Measurements from ENCODE around the gene NXPH4.

- TF ChIP-seq POLR2A (IDR thresholded peaks at IDR 0.05): no peak
- TF ChIP-seq, protein P1, sequence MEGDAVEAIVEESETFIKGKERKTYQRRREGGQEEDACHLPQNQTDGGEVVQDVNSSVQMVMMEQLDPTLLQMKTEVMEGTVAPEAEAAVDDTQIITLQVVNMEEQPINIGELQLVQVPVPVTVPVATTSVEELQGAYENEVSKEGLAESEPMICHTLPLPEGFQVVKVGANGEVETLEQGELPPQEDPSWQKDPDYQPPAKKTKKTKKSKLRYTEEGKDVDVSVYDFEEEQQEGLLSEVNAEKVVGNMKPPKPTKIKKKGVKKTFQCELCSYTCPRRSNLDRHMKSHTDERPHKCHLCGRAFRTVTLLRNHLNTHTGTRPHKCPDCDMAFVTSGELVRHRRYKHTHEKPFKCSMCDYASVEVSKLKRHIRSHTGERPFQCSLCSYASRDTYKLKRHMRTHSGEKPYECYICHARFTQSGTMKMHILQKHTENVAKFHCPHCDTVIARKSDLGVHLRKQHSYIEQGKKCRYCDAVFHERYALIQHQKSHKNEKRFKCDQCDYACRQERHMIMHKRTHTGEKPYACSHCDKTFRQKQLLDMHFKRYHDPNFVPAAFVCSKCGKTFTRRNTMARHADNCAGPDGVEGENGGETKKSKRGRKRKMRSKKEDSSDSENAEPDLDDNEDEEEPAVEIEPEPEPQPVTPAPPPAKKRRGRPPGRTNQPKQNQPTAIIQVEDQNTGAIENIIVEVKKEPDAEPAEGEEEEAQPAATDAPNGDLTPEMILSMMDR (IDR thresholded peaks at IDR 0.05): no peak
Measured at GRCh38 chr12:57273516-57273915, 56.9 kb downstream of the NXPH4 start.
